Stimulated activated CD4-positive, alpha-beta T cell treated with anti-CD3 and anti-CD28 coated beads, TNF-alpha, amount 100 ng/mL, for 24 hours (primary cell): ENCODE measurements around the gene CELSR1.

Source experiments
- DNase-seq, 3 experiments: peaks; one replicate each; pipeline ENCODE4 v3.0.0-alpha.2; 2020; ENCODE audit warnings: low read depth in 3 of 3

The CELSR1 gene

GRCh38 chr22:46366327-46366731, 171.1 kb downstream of the CELSR1 start:
- DNase-seq: no peak

GRCh38 chr22:46365166-46365624, 172.2 kb downstream of the CELSR1 start:
- no peak for DNase-seq

- DNase-seq: no peak
Observed at GRCh38 chr22:46364341-46365165, 172.9 kb downstream of the CELSR1 start.

GRCh38 chr22:46363611-46364321, 173.7 kb downstream of the CELSR1 start:
- no peak for DNase-seq

GRCh38 chr22:46362934-46363515, 174.4 kb downstream of the CELSR1 start:
- DNase-seq: no peak

GRCh38 chr22:46362203-46362933, 175.1 kb downstream of the CELSR1 start:
- no peak for DNase-seq

- DNase-seq: no peak
Observed at GRCh38 chr22:46361826-46362202, 175.6 kb downstream of the CELSR1 start.

- DNase-seq: no peak
Observed at GRCh38 chr22:46360891-46361290, 176.5 kb downstream of the CELSR1 start.

GRCh38 chr22:46360097-46360496, 177.3 kb downstream of the CELSR1 start:
- no peak for DNase-seq

- no peak for DNase-seq
Observed at GRCh38 chr22:46359362-46359761, 178.1 kb downstream of the CELSR1 start.

GRCh38 chr22:46358766-46359165, 178.7 kb downstream of the CELSR1 start:
- DNase-seq: no peak

GRCh38 chr22:46357711-46358520, 179.5 kb downstream of the CELSR1 start:
- no peak for DNase-seq

GRCh38 chr22:46356496-46357480, 180.6 kb downstream of the CELSR1 start:
- DNase-seq: no peak

GRCh38 chr22:46355996-46356471, 181.4 kb downstream of the CELSR1 start:
- no peak for DNase-seq

- DNase-seq: peak; percentile 22 to 64 (median 31)
Observed at GRCh38 chr22:46355369-46355995, 181.9 kb downstream of the CELSR1 start.

GRCh38 chr22:46354993-46355305, 182.5 kb downstream of the CELSR1 start:
- DNase-seq: no peak

- no peak for DNase-seq
Observed at GRCh38 chr22:46354176-46354992, 183.0 kb downstream of the CELSR1 start.

GRCh38 chr22:46353483-46354105, 183.8 kb downstream of the CELSR1 start:
- DNase-seq: no peak
